Measurements from ENCODE around the gene AFAP1. TPM values are rescaled to one million over a fixed set of nuclear protein-coding genes. Genes with fewer than 3 reads are reported as not detected.

AFAP1 gene
- total and polyA plus RNA-seq, 2 donors (not counting 3 experiments of a cell fraction or from before 2014, with no cell fraction given): 32.3 to 103 TPM

GRCh38 chr4:7956270-7956808 lies 16.7 kb upstream of the AFAP1 start:
- dilution Hi-C loops (cut with MboI; ENCODE audit: extremely low pct_ligation_motif_present, low sequenced_read_pairs) (no loop called here), intact Hi-C loops (cut with micrococcal nuclease) (loop anchor here (1.0 kb wide), 5 partner anchors 12 to 99 kb away; partner anchors contain the start of gene AFAP1)
- H3K4me1 ChIP-seq (ENCODE audit: control insufficient read depth, extremely low read depth, insufficient read depth, low read length): peaks cover 38% of the 10 kb centered on the region
- H3K9me1 ChIP-seq (replicated peaks; ENCODE audit: control insufficient read depth, extremely low read depth, insufficient read depth, low read length): no peaks in the 10 kb centered on the region
- peak overlapping the region; percentile 21 for H3K9ac ChIP-seq (replicated peaks; ENCODE audit: extremely low read depth, insufficient read depth, low read length)
- no peak overlapping the region for H2AFZ ChIP-seq (ENCODE audit: low read depth, low read length)
- ChIA-PET CTCF (interaction anchor here (0.7 to 2.3 kb wide), 10 partner anchors 11 to 154 kb away, joined by 3 to 17 read pairs (median 4); partner anchors contain the start of gene AFAP1), POLR2A (interaction anchor here (0.7 to 2.2 kb wide), 2 partner anchors 18 to 80 kb away, joined by 5 to 18 read pairs; partner anchors contain the start of gene AFAP1)
- no peaks in the 10 kb centered on the region for H3K36me3 ChIP-seq (ENCODE audit: control insufficient read depth in 2 of 2, extremely low read depth in 1 of 2, insufficient read depth in 2 of 2, low read length in 2 of 2)
- peak overlapping the region; percentile 48 for H3K4me2 ChIP-seq (ENCODE audit: insufficient read depth, low read length)
- DNase-seq (ENCODE audit: low read depth, low spot score) (peak; percentile 91), FAIRE-seq (peak; percentile 95)
- H4K20me1 ChIP-seq (replicated peaks; ENCODE audit: control insufficient read depth, extremely low read depth, insufficient read depth, low read length): no peaks in the 10 kb centered on the region
- H3K9me3 ChIP-seq (replicated peaks; ENCODE audit: control insufficient read depth, insufficient read depth, low read length): no peaks in the 10 kb centered on the region
- TF ChIP-seq POLR2AphosphoS5 (IDR thresholded peaks at IDR 0.05; ENCODE audit: insufficient read depth, low read depth, low read length) (peak; percentile 96), GATA2 (IDR thresholded peaks at IDR 0.05; ENCODE audit: insufficient read depth, insufficient read length, low read depth, low read length) (peak; percentile 94), MAX (IDR thresholded peaks at IDR 0.05; ENCODE audit: insufficient read depth, insufficient read length) (no peak), JUN (IDR thresholded peaks at IDR 0.05; ENCODE audit: borderline replicate concordance, insufficient read depth, insufficient read length, low read depth) (peak; percentile 83), FOS (IDR thresholded peaks at IDR 0.05; ENCODE audit: borderline replicate concordance, insufficient read depth, low read length) (peak; percentile 95), POLR2A (IDR thresholded peaks at IDR 0.05; ENCODE audit: low read depth, low read length) (no peak), MYC (IDR thresholded peaks at IDR 0.05; ENCODE audit: low read depth, low read length) (peak; percentile 68), EZH2 (IDR thresholded peaks at IDR 0.05; ENCODE audit: borderline replicate concordance, low read depth, low read length, severe bottlenecking) (no peak), CTCF (IDR thresholded peaks at IDR 0.05; ENCODE audit: extremely low read depth in 1 of 2, insufficient read depth in 1 of 2, low read depth in 1 of 2, low read length in 2 of 2) (no peak)
- no peak overlapping the region for H3K4me3 ChIP-seq (replicated peaks in 1 of 3; ENCODE audit: insufficient read depth in 1 of 3, low read depth in 1 of 3, low read length in 3 of 3)
- H3K27ac ChIP-seq (ENCODE audit: insufficient read depth, low read depth, low read length): peak overlapping the region; percentile 93
- BruUV-seq (replicated peaks): no TSS peak
- H3K79me2 ChIP-seq (ENCODE audit: control insufficient read depth, insufficient read depth, low read length): no peaks in the 10 kb centered on the region
- no peaks in the 10 kb centered on the region for H3K27me3 ChIP-seq (ENCODE audit: control insufficient read depth in 2 of 2, insufficient read depth in 2 of 2, low read length in 2 of 2)
